ENCODE data around the gene ALDH2. TPM values are rescaled to one million over a fixed set of nuclear protein-coding genes. Genes with fewer than 3 reads are reported as not detected.

The ALDH2 gene
- polyA plus RNA-seq, 1 donor (not counting 4 experiments of a cell fraction or from before 2014, with no cell fraction given), result 33.8 TPM

- peaks cover 7% of the 10 kb centered on the region for H3K4me1 ChIP-seq (ENCODE audit: control insufficient read depth, extremely low read depth, insufficient read depth, low read length)
- no peaks in the 10 kb centered on the region for H3K27me3 ChIP-seq (ENCODE audit: control insufficient read depth, extremely low read depth, insufficient read depth, low read length)
- H3K9me3 ChIP-seq (ENCODE audit: control insufficient read depth, low read depth, low read length), result no peaks in the 10 kb centered on the region
- FAIRE-seq (no peak), DNase-seq (ENCODE audit: low read depth, low spot score) (no peak)
- peaks cover 3 to 19% of the 10 kb centered on the region in 2 experiments for H3K36me3 ChIP-seq (ENCODE audit: control insufficient read depth in 2 of 2, extremely low read depth in 1 of 2, insufficient read depth in 2 of 2, low read length in 2 of 2)
- peaks cover 75% of the 10 kb centered on the region for H3K79me2 ChIP-seq (ENCODE audit: control insufficient read depth, insufficient read depth, low read length)
- H3K9ac ChIP-seq (ENCODE audit: control insufficient read depth, extremely low read depth, insufficient read depth, low read length), result peak overlapping the region; percentile 97
- H3K9me1 ChIP-seq (ENCODE audit: control insufficient read depth, extremely low read depth, insufficient read depth, low read length), result peaks cover 2% of the 10 kb centered on the region
- peak overlapping the region; percentile 88 for H3K27ac ChIP-seq (ENCODE audit: control insufficient read depth, insufficient read depth, low read length)
- dilution Hi-C loops (cut with MboI; ENCODE audit: extremely low pct_ligation_motif_present, low sequenced_read_pairs), result no loop called here
- no peak for TF ChIP-seq EZH2 (IDR thresholded peaks at IDR 0.05; ENCODE audit: low read length)
- H4K20me1 ChIP-seq (ENCODE audit: control insufficient read depth, extremely low read depth, insufficient read depth, low read length), result no peaks in the 10 kb centered on the region
- H3K4me3 ChIP-seq (ENCODE audit: control insufficient read depth in 2 of 3, extremely low read depth in 1 of 3, insufficient read depth in 2 of 3, low read depth in 1 of 3, low read length in 3 of 3), result peak overlapping the region; percentile 73 to 78 (median 77)
- peak overlapping the region; percentile 93 for H3K4me2 ChIP-seq (ENCODE audit: control insufficient read depth, extremely low read depth, insufficient read depth, low read depth, low read length)
- H2AFZ ChIP-seq (ENCODE audit: control insufficient read depth, low read length), result peak overlapping the region; percentile 62
These were observed 76.0 kb downstream of the ALDH2 start for GRCh38 chr12:111842556-111843396.

GRCh38 chr12:111846016-111846415 lies 79.3 kb downstream of the ALDH2 start:
- Histone ChIP-seq H3K36me3 (ENCODE audit: control insufficient read depth in 2 of 2, extremely low read depth in 1 of 2, insufficient read depth in 2 of 2, low read length in 2 of 2) (peaks cover 6 to 9% of the 10 kb centered on the region in 2 experiments), H2AFZ (ENCODE audit: control insufficient read depth, low read length) (no peak overlapping the region), H3K9me1 (ENCODE audit: control insufficient read depth, extremely low read depth, insufficient read depth, low read length) (no peaks in the 10 kb centered on the region), H3K27ac (ENCODE audit: control insufficient read depth, insufficient read depth, low read length) (no peak overlapping the region), H3K4me2 (ENCODE audit: control insufficient read depth, extremely low read depth, insufficient read depth, low read depth, low read length) (no peak overlapping the region), H3K9me3 (ENCODE audit: control insufficient read depth, low read depth, low read length) (no peaks in the 10 kb centered on the region), H3K27me3 (ENCODE audit: control insufficient read depth, extremely low read depth, insufficient read depth, low read length) (no peaks in the 10 kb centered on the region), H3K9ac (ENCODE audit: control insufficient read depth, extremely low read depth, insufficient read depth, low read length) (no peak overlapping the region), H4K20me1 (ENCODE audit: control insufficient read depth, extremely low read depth, insufficient read depth, low read length) (no peaks in the 10 kb centered on the region), H3K79me2 (ENCODE audit: control insufficient read depth, insufficient read depth, low read length) (peaks cover 85% of the 10 kb centered on the region), H3K4me1 (ENCODE audit: control insufficient read depth, extremely low read depth, insufficient read depth, low read length) (no peaks in the 10 kb centered on the region), H3K4me3 (ENCODE audit: control insufficient read depth in 2 of 3, extremely low read depth in 1 of 3, insufficient read depth in 2 of 3, low read depth in 1 of 3, low read length in 3 of 3) (no peak overlapping the region)
- DNase-seq (ENCODE audit: low read depth, low spot score), result no peak
- dilution Hi-C loops (cut with MboI; ENCODE audit: extremely low pct_ligation_motif_present, low sequenced_read_pairs), result no loop called here
- TF ChIP-seq CTCF (optimal IDR thresholded peaks at IDR 0.05 in 1 of 3, IDR thresholded peaks at IDR 0.05 in 1 of 3, conservative IDR thresholded peaks at IDR 0.05 in 1 of 3; ENCODE audit: extremely low read depth in 1 of 3, insufficient read depth in 2 of 3, low read length in 3 of 3), result no peak
- no peak for FAIRE-seq

Data from keratinocyte (primary cell).